Heart right ventricle (tissue), 16 donors: Measurements from ENCODE around the gene KCNJ4. TPM values are rescaled to one million over a fixed set of nuclear protein-coding genes. Genes with fewer than 3 reads are reported as not detected.

Experiments
- ATAC-seq, 8 donors: fragments of 200-7000 bp; cut with Tn5 transposase; one replicate each; pipeline ENCODE4 v1.9.1; 2020; ENCODE audit warnings: mild to moderate bottlenecking in 8 of 8, moderate library complexity in 8 of 8, moderate number of reproducible peaks in 1 of 8
- DNase-seq, 2 donors: peaks; one replicate each; pipeline ENCODE4 v3.0.0-alpha.2; 2020
- H3K27ac ChIP-seq, 10 donors: fragments of 200-600 bp; sonication (generic) in 2 of 10; one replicate each; pipeline versions ENCODE4 v1.5.0 to v1.8.0; 2020 to 2022; ENCODE audit warnings: mild to moderate bottlenecking in 3 of 10
- H3K27me3 ChIP-seq, 7 donors: fragments of 200-600 bp; one replicate each; pipeline ENCODE4 v1.8.0; 2021 to 2022; ENCODE audit warnings: mild to moderate bottlenecking in 2 of 7
- H3K36me3 ChIP-seq, 9 donors: fragments of 200-600 bp; sonication (generic) in 1 of 9; one replicate each; pipeline versions ENCODE4 v1.5.0 to v1.8.0; 2020 to 2022; ENCODE audit warnings: mild to moderate bottlenecking in 2 of 9
- H3K4me1 ChIP-seq, 9 donors: fragments of 200-600 bp; sonication (generic) in 1 of 9; one replicate each; pipeline versions ENCODE4 v1.5.0 to v1.8.0; 2020 to 2022; ENCODE audit warnings: mild to moderate bottlenecking in 4 of 9
- H3K4me3 ChIP-seq, 10 donors: fragments of 200-600 bp; sonication (generic) in 2 of 10; one replicate each; pipeline versions ENCODE4 v1.5.0 to v1.8.0; 2020 to 2022; ENCODE audit warnings: mild to moderate bottlenecking in 7 of 10, moderate library complexity in 2 of 10
- H3K9me3 ChIP-seq, 11 donors: fragments of 200-600 bp in 10 of 11; sonication (generic) in 2 of 11; one replicate each; pipeline versions ENCODE4 v1.5.0 to v1.8.0; 2013 to 2022; ENCODE audit warnings: mild to moderate bottlenecking in 2 of 11, control low read depth in 1 of 11, moderate library complexity in 1 of 11
- WGBS, 2 donors: extraction: QIAGEN DNeasy Blood & Tissue Kit; methylation state at CpG; one replicate each; pipeline ENCODE4 v1.1.7; 2013; ENCODE audit warnings: inconsistent platforms in 1 of 2; 5-methylcytosine and 5-hydroxymethylcytosine counted together
- intact Hi-C, 10 donors: fragments of 100-400 bp; cut with DNase I; formaldehyde crosslinking; loops; one replicate each; pipeline versions ENCODE4 v1.11.1 to v1.14.2; 2022
- polyA plus RNA-seq, 2 donors: library from polyadenylated mRNA; stranded (reverse); fragments of 200-250 nt; gene quantifications; one replicate each; pipeline ENCODE4 v1.2.3, GENCODE V29; 2013
- total RNA-seq, 10 donors: library from RNA; stranded (reverse); fragmentation: NEBNext Ultra II Directional in 3 of 10; extraction: Animal tissue kit (Norgen Biotek cat#: 25700) in 3 of 10; gene quantifications; one replicate each; pipeline versions ENCODE4 v1.2.1 to v1.2.4, GENCODE V29; 2021 to 2023
- TF ChIP-seq, protein P1 (sequence below), 9 donors: fragments of 200-600 bp; sonication (generic) in 2 of 9; IDR thresholded peaks; one replicate each; pipeline versions ENCODE4 v1.5.0 to v1.8.0; 2021 to 2022; ENCODE audit warnings: antibody characterized with exemption in 9 of 9, mild to moderate bottlenecking in 5 of 9, moderate library complexity in 1 of 9
- donor health status: Arrhythmogenic right ventricular cardiomyopathy.
- donor health status: ischemic (EF 13 %, LVEDD 7.1; RV severe dilation, severe dysfunction).
- donor health status: healthy with polysubstance abuse.
- donor health status: DM: no; HTN: yes; CAD: no.
- donor health status: DM: no; HTN: no; CAD: no.
- donor health status: ischemic (EF 25% LVEDD 6.9; RV normal size, moderate dysfunction).
- donor health status: ischemic (EF 25% LVEDD 5.7; RV mildly dilated, moderate dysfunction).
- donor health status: healthy.
- donor health status: DM: yes; HTN: yes; CAD: no.
- donor health status: Ischemic cardiomyopathy.
- donor health status: ischemic (EF 35%, LVEDD 5.7; RV mildly dilated, moderate dysfunction).
- donor health status: nonischemic (EF 11% LVEDD 7.7; RV severe dilation, severe dysfunction).
- donor health status: DM: yes; HTN: yes; CAD: no.
- donor health status: PGD.
- donor health status: ischemic (EF 29% LVEDD 5.4; RV normal size, mild dysfunction).
- donor health status: nonischemic (EF 23%, LVEDD 6.1; RV moderate dilation, normal function).

The KCNJ4 gene
- total and polyA plus RNA-seq, 12 donors = 4.9 to 93.3 (median 33.9) TPM

DNA sequence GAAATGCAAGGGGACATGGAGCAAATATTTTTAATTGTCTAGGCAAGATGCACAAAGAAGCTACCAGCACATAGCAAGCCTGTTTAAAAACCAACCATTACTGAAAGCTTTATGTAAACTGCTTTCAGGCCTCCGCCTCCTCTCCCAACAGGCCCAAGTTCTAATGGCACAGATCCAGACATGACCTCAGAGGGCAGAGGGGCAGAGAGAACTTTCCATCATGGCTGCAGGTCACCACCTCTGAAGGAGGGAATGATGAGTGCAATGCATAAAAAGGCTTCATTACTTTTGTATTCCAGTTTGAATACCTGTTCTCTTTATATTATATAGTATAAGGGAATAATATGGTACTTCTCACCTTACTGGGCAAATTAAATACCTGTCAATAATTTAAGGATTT, 35.9 kb upstream of the KCNJ4 start:
- H3K27ac ChIP-seq = peak overlapping the region in 9 of 10 donors; percentile 26 to 77 (median 59)
- H3K9me3 ChIP-seq = no peaks in the 10 kb centered on the region
- peaks cover 0 to 65% (median 30%) of the 10 kb centered on the region in 9 donors for H3K4me1 ChIP-seq
- DNase-seq = peak; percentile 31 to 90
- no peak overlapping the region for H3K4me3 ChIP-seq
- ATAC-seq = peak; percentile 81 to 95 (median 92)
- peaks cover 14 to 100% (median 99%) of the 10 kb centered on the region in 9 donors for H3K36me3 ChIP-seq
- WGBS, 2 donors = 12 to 35% methylated on average over 1 of the region's 1 CpG
- intact Hi-C loops = no loop called here
- no peaks in the 10 kb centered on the region for H3K27me3 ChIP-seq
- TF ChIP-seq, protein P1, sequence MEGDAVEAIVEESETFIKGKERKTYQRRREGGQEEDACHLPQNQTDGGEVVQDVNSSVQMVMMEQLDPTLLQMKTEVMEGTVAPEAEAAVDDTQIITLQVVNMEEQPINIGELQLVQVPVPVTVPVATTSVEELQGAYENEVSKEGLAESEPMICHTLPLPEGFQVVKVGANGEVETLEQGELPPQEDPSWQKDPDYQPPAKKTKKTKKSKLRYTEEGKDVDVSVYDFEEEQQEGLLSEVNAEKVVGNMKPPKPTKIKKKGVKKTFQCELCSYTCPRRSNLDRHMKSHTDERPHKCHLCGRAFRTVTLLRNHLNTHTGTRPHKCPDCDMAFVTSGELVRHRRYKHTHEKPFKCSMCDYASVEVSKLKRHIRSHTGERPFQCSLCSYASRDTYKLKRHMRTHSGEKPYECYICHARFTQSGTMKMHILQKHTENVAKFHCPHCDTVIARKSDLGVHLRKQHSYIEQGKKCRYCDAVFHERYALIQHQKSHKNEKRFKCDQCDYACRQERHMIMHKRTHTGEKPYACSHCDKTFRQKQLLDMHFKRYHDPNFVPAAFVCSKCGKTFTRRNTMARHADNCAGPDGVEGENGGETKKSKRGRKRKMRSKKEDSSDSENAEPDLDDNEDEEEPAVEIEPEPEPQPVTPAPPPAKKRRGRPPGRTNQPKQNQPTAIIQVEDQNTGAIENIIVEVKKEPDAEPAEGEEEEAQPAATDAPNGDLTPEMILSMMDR (IDR thresholded peaks at IDR 0.05) = no peak

DNA sequence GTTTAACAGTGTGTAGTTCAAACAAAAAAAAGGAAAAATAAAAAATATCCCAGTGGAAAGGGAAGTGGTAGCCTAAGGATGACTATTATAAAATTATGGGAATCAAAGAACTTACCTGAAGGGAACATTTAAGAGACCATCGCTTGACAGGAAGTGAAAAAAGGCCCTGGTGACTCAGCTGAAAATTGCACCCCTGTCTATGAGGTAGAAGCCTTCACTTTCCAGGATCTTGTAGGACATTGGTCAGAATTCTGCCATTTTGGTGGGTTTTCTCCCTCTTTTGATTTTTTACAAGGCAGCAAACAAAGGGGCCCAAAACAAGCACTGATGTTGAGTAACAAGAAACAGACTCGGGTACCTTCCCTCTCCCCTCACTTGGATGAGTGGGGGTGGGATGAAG, 35.5 kb upstream of the KCNJ4 start:
- ATAC-seq = peak in 2 of 8 donors; percentile 3 to 7
- TF ChIP-seq, protein P1 (IDR thresholded peaks at IDR 0.05) = no peak
- Histone ChIP-seq H3K9me3 (no peaks in the 10 kb centered on the region), H3K27me3 (no peaks in the 10 kb centered on the region), H3K4me1 (peaks cover 0 to 65% (median 27%) of the 10 kb centered on the region in 9 donors), H3K27ac (peak overlapping the region in 8 of 10 donors; percentile 45 to 77 (median 60)), H3K4me3 (no peak overlapping the region), H3K36me3 (peaks cover 14 to 100% (median 99%) of the 10 kb centered on the region in 9 donors)
- 65 to 66% methylated on average over 2 of the region's 2 CpGs for WGBS, 2 donors
- intact Hi-C loops = no loop called here
- DNase-seq = no peak

DNA sequence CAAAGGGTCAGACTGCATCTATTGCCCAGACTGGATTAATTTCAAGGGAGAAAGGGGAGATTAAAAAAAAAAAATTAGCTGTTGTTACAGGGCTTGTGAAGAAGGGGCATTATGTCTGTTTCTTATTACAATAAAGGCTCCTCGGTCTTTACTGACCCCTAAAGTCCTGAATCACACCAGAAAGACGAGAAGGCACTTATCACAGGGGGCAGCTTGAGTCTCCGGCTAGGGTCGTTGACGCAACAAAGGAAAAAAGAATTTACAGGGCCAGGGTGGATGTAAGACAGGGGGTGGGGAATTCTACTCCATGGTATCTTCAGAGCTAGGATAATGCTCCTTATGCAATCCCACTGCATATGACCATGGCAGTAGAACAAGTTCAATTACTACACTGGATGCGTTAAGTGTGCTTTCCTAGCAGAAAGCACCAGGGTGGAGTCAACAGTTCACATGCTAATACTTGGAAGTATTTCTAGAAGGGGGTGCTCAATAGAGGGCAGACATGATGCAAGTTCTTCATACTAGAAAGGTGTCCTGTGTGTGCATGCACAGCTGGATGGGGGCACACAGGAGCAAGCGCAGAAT, 34.7 kb upstream of the KCNJ4 start:
- Histone ChIP-seq H3K4me1 (peaks cover 0 to 61% (median 27%) of the 10 kb centered on the region in 9 donors), H3K9me3 (no peaks in the 10 kb centered on the region), H3K36me3 (peaks cover 16 to 100% (median 98%) of the 10 kb centered on the region in 9 donors), H3K27ac (peak overlapping the region in 5 of 10 donors; percentile 56 to 77 (median 61)), H3K27me3 (no peaks in the 10 kb centered on the region), H3K4me3 (no peak overlapping the region)
- peak in 2 of 8 donors; percentile 7 to 12 for ATAC-seq
- 80 to 84% methylated on average over 7 of the region's 7 CpGs for WGBS, 2 donors
- intact Hi-C loops = no loop called here
- no peak for DNase-seq
- TF ChIP-seq, protein P1 (IDR thresholded peaks at IDR 0.05) = no peak

DNA sequence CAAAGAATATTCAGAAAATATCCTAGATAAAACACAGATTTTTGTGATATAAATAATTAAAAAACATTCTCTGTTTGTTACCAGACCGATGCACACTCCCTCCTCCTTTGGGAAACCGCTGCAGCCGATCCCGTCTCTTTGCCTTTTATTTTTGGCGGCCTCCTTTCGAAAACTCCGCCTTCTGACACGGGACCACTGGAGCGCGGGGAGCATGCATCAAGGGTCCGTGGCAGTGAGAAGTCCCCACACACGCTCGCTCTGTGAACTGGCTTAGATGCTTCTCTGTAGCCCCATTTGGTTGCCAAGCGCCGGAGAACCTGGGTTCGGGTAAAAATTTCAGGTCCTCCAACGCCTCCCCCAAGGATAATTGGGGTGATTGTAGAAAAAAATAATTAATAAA, 34.1 kb upstream of the KCNJ4 start:
- H3K4me1 ChIP-seq = peaks cover 0 to 56% (median 27%) of the 10 kb centered on the region in 9 donors
- no peaks in the 10 kb centered on the region for H3K9me3 ChIP-seq
- WGBS, 2 donors = 91 to 93% methylated on average over 17 of the region's 17 CpGs
- H3K36me3 ChIP-seq = peaks cover 17 to 100% (median 98%) of the 10 kb centered on the region in 9 donors
- no peak overlapping the region for H3K4me3 ChIP-seq
- DNase-seq = no peak
- TF ChIP-seq, protein P1 (IDR thresholded peaks at IDR 0.05) = no peak
- H3K27me3 ChIP-seq = no peaks in the 10 kb centered on the region
- no peak overlapping the region for H3K27ac ChIP-seq
- ATAC-seq = no peak
- intact Hi-C loops = no loop called here
